ENCODE measurements around the gene ADGRB3.
"Not testable (repeated sequence)": the region's sequence is repeated elsewhere in the genome, so short reads cannot be mapped to it uniquely, and the experiment has no call there.

The ADGRB3 gene

DNA sequence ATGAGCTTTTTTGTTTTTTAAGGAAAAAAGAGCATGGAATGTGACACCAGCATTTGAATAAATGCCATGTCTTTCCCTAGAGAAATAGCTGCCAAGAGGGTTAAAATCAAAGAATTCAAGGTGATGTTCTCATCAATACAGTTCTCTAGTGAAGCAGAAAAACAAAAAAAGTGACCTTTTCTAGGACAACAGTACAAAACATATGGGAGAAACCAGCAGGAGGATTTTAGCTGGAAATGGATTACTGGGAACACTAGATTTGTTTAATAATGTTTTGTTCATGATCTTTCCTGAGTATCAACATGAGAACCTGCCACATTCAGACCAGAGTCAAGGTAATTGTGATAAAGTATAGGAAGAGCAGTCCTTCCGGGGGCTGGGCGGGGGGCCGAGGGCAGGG lies 789.5 kb downstream of the ADGRB3 start:
- Histone ChIP-seq H3K23ac (ENCODE audit: low read length in 2 of 2) (no peak overlapping the region), H3K4ac (ENCODE audit: low read depth in 1 of 2, low read length in 2 of 2) (no peak overlapping the region), H2AFZ (ENCODE audit: low read depth, low read length) (no peak overlapping the region), H3K18ac (ENCODE audit: low read depth in 1 of 2, low read length in 2 of 2) (no peak overlapping the region), H2AK5ac (ENCODE audit: low read length, severe bottlenecking) (no peak overlapping the region), H4K8ac (ENCODE audit: low read length) (no peak overlapping the region), H2BK5ac (ENCODE audit: low read depth, low read length, poor library complexity, severe bottlenecking) (no peak overlapping the region), H3K4me3 (ENCODE audit: insufficient read depth in 1 of 2, low read depth in 1 of 2, low read length in 2 of 2) (no peak overlapping the region), H2BK15ac (ENCODE audit: low read depth, poor library complexity, severe bottlenecking) (no peak overlapping the region), H3K9ac (ENCODE audit: low read length) (no peak overlapping the region), H3K36me3 (ENCODE audit: control insufficient read depth in 1 of 2, insufficient read depth in 2 of 2, low read depth in 1 of 2, low read length in 2 of 2) (no peaks in the 10 kb centered on the region), H3K79me1 (replicated peaks; ENCODE audit: low read length, poor library complexity, severe bottlenecking) (no peaks in the 10 kb centered on the region), H3K14ac (ENCODE audit: low read length in 2 of 2) (no peak overlapping the region), H3K27ac (ENCODE audit: low read length, poor library complexity, severe bottlenecking) (no peak overlapping the region), H3K9me3 (ENCODE audit: control insufficient read depth, low read length) (peaks cover 13% of the 10 kb centered on the region), H4K91ac (ENCODE audit: low read length) (no peak overlapping the region), H3K27me3 (ENCODE audit: control insufficient read depth in 1 of 2, insufficient read depth in 1 of 2, low read length in 2 of 2) (no peaks in the 10 kb centered on the region), H2BK120ac (ENCODE audit: low read depth, low read length) (no peak overlapping the region), H3K4me2 (ENCODE audit: low read length, poor library complexity, severe bottlenecking) (no peak overlapping the region), H3K4me1 (ENCODE audit: control insufficient read depth, insufficient read depth, low read depth, low read length) (no peaks in the 10 kb centered on the region), H2BK12ac (ENCODE audit: low read length in 2 of 2) (no peak overlapping the region)
- 74% methylated on average over 3 of the region's 3 CpGs for WGBS
- no peak for DNase-seq

DNA sequence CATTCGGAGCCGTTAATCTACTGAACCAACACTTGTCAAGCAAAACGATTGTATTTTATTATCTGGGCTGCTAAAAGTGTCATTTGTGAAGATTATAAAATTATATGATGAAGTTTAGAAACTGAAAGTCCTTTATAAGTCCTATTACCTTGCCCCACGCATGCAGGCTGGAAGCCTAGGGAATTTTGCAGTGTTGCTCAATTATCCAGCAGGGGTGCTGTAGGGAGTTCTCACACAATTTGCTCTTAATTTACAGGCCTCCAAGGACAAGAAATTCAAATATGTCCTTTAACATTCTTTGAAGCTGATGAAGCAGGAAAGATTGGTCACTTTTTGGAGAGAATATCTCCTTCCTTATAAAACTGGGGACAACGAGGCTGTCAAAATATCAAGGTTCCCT lies 792.8 kb downstream of the ADGRB3 start:
- no peak overlapping the region for H2BK5ac ChIP-seq (ENCODE audit: low read depth, low read length, poor library complexity, severe bottlenecking)
- H3K27me3 ChIP-seq (ENCODE audit: control insufficient read depth in 1 of 2, insufficient read depth in 1 of 2, low read length in 2 of 2): no peaks in the 10 kb centered on the region
- H3K14ac ChIP-seq (ENCODE audit: low read length in 2 of 2): no peak overlapping the region
- no peak overlapping the region for H2BK120ac ChIP-seq (ENCODE audit: low read depth, low read length)
- H2BK15ac ChIP-seq (ENCODE audit: low read depth, poor library complexity, severe bottlenecking): no peak overlapping the region
- 75% methylated on average over 2 of the region's 5 CpGs for WGBS
- H3K36me3 ChIP-seq (ENCODE audit: control insufficient read depth in 1 of 2, insufficient read depth in 2 of 2, low read depth in 1 of 2, low read length in 2 of 2): no peaks in the 10 kb centered on the region
- H4K8ac ChIP-seq (ENCODE audit: low read length): no peak overlapping the region
- H3K9me3 ChIP-seq (ENCODE audit: control insufficient read depth, low read length): peaks cover 12% of the 10 kb centered on the region
- no peak overlapping the region for H2BK12ac ChIP-seq (ENCODE audit: low read length in 2 of 2)
- H3K27ac ChIP-seq (ENCODE audit: low read length, poor library complexity, severe bottlenecking): no peak overlapping the region
- H3K18ac ChIP-seq (ENCODE audit: low read depth in 1 of 2, low read length in 2 of 2): no peak overlapping the region
- no peak overlapping the region for H2AK5ac ChIP-seq (ENCODE audit: low read length, severe bottlenecking)
- no peak overlapping the region for H3K4me2 ChIP-seq (ENCODE audit: low read length, poor library complexity, severe bottlenecking)
- no peak overlapping the region for H3K4me3 ChIP-seq (ENCODE audit: insufficient read depth in 1 of 2, low read depth in 1 of 2, low read length in 2 of 2)
- H3K79me1 ChIP-seq (replicated peaks; ENCODE audit: low read length, poor library complexity, severe bottlenecking): no peaks in the 10 kb centered on the region
- no peak for DNase-seq
- no peak overlapping the region for H2AFZ ChIP-seq (ENCODE audit: low read depth, low read length)
- H3K4me1 ChIP-seq (ENCODE audit: control insufficient read depth, insufficient read depth, low read depth, low read length): no peaks in the 10 kb centered on the region
- no peak overlapping the region for H3K9ac ChIP-seq (ENCODE audit: low read length)
- no peak overlapping the region for H3K23ac ChIP-seq (ENCODE audit: low read length in 2 of 2)
- H3K4ac ChIP-seq (ENCODE audit: low read depth in 1 of 2, low read length in 2 of 2): no peak overlapping the region
- no peak overlapping the region for H4K91ac ChIP-seq (ENCODE audit: low read length)

DNA sequence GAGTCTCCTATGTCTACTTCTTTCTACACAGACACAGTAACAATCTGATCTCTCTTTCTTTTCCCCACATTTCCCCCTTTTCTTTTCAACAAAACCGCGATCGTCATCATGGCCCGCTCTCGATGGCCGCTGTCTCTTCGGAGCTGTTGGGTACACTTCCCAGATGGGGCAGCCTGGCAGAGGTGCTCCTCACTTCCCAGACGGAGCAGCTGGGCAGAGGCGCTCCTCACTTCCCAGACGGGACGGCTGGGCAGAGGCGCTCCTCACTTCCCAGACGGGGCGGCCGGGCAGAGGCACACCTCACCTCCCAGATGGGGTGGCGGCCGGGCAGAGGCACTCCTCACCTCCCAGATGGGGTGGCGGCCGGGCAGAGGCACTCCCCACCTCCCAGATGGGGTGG lies 797.1 kb downstream of the ADGRB3 start:
- 96% methylated on average over 12 of the region's 19 CpGs for WGBS
- not testable (repeated sequence) for DNase-seq; H3K36me3 ChIP-seq (ENCODE audit: control insufficient read depth in 1 of 2, insufficient read depth in 2 of 2, low read depth in 1 of 2, low read length in 2 of 2); H3K27ac ChIP-seq (ENCODE audit: low read length, poor library complexity, severe bottlenecking); H2BK12ac ChIP-seq (ENCODE audit: low read length in 2 of 2); H2AFZ ChIP-seq (ENCODE audit: low read depth, low read length); H3K9ac ChIP-seq (ENCODE audit: low read length); H4K91ac ChIP-seq (ENCODE audit: low read length); H2BK15ac ChIP-seq (ENCODE audit: low read depth, poor library complexity, severe bottlenecking); H3K23ac ChIP-seq (ENCODE audit: low read length in 2 of 2); H3K4me1 ChIP-seq (ENCODE audit: control insufficient read depth, insufficient read depth, low read depth, low read length); H4K8ac ChIP-seq (ENCODE audit: low read length); H2BK120ac ChIP-seq (ENCODE audit: low read depth, low read length); H3K14ac ChIP-seq (ENCODE audit: low read length in 2 of 2); H3K4ac ChIP-seq (ENCODE audit: low read depth in 1 of 2, low read length in 2 of 2); H3K79me1 ChIP-seq (replicated peaks; ENCODE audit: low read length, poor library complexity, severe bottlenecking); H3K27me3 ChIP-seq (ENCODE audit: control insufficient read depth in 1 of 2, insufficient read depth in 1 of 2, low read length in 2 of 2); H2BK5ac ChIP-seq (ENCODE audit: low read depth, low read length, poor library complexity, severe bottlenecking); H3K18ac ChIP-seq (ENCODE audit: low read depth in 1 of 2, low read length in 2 of 2); H3K4me2 ChIP-seq (ENCODE audit: low read length, poor library complexity, severe bottlenecking); H2AK5ac ChIP-seq (ENCODE audit: low read length, severe bottlenecking); H3K4me3 ChIP-seq (ENCODE audit: insufficient read depth in 1 of 2, low read depth in 1 of 2, low read length in 2 of 2)
- H3K9me3 ChIP-seq (ENCODE audit: control insufficient read depth, low read length): peaks cover 12% of the 10 kb centered on the region

DNA sequence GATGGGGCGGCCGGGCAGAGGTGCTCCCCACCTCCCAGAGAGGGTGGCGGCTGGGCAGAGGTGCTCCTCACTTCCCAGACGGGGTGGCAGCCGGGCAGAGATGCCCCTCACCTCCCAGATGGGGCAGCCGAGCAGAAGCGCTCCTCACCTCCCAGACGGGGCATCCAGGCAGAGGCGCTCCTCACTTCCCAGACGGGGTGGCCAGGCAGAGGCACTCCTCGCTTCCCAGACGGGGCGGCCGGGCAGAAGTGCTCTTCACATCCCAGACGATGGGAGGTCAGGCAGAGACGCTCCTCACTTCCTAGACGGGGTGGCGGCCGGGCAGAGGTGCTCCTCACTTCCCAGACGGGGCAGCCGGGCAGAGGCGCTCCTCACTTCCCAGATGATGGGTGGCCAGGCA lies 798.0 kb downstream of the ADGRB3 start:
- H2AFZ ChIP-seq (ENCODE audit: low read depth, low read length); H2BK5ac ChIP-seq (ENCODE audit: low read depth, low read length, poor library complexity, severe bottlenecking); H3K9ac ChIP-seq (ENCODE audit: low read length); H3K9me3 ChIP-seq (ENCODE audit: control insufficient read depth, low read length); H3K27me3 ChIP-seq (ENCODE audit: control insufficient read depth in 1 of 2, insufficient read depth in 1 of 2, low read length in 2 of 2); H3K4me1 ChIP-seq (ENCODE audit: control insufficient read depth, insufficient read depth, low read depth, low read length); H3K27ac ChIP-seq (ENCODE audit: low read length, poor library complexity, severe bottlenecking); H4K8ac ChIP-seq (ENCODE audit: low read length); H3K14ac ChIP-seq (ENCODE audit: low read length in 2 of 2); H3K36me3 ChIP-seq (ENCODE audit: control insufficient read depth in 1 of 2, insufficient read depth in 2 of 2, low read depth in 1 of 2, low read length in 2 of 2); H2BK120ac ChIP-seq (ENCODE audit: low read depth, low read length); H2AK5ac ChIP-seq (ENCODE audit: low read length, severe bottlenecking); H2BK12ac ChIP-seq (ENCODE audit: low read length in 2 of 2); H4K91ac ChIP-seq (ENCODE audit: low read length); H3K4ac ChIP-seq (ENCODE audit: low read depth in 1 of 2, low read length in 2 of 2); H3K4me2 ChIP-seq (ENCODE audit: low read length, poor library complexity, severe bottlenecking); H2BK15ac ChIP-seq (ENCODE audit: low read depth, poor library complexity, severe bottlenecking); H3K23ac ChIP-seq (ENCODE audit: low read length in 2 of 2); H3K4me3 ChIP-seq (ENCODE audit: insufficient read depth in 1 of 2, low read depth in 1 of 2, low read length in 2 of 2); H3K18ac ChIP-seq (ENCODE audit: low read depth in 1 of 2, low read length in 2 of 2); DNase-seq; H3K79me1 ChIP-seq (replicated peaks; ENCODE audit: low read length, poor library complexity, severe bottlenecking): not testable (repeated sequence)
- WGBS: 81% methylated on average over 22 of the region's 22 CpGs
